ENCODE data around the gene CD300LF. TPM values are rescaled to one million over a fixed set of nuclear protein-coding genes. Genes with fewer than 3 reads are reported as not detected.

CD300LF gene
- total and polyA plus RNA-seq, 2 experiments from 2014 or later, result not detected

DNA sequence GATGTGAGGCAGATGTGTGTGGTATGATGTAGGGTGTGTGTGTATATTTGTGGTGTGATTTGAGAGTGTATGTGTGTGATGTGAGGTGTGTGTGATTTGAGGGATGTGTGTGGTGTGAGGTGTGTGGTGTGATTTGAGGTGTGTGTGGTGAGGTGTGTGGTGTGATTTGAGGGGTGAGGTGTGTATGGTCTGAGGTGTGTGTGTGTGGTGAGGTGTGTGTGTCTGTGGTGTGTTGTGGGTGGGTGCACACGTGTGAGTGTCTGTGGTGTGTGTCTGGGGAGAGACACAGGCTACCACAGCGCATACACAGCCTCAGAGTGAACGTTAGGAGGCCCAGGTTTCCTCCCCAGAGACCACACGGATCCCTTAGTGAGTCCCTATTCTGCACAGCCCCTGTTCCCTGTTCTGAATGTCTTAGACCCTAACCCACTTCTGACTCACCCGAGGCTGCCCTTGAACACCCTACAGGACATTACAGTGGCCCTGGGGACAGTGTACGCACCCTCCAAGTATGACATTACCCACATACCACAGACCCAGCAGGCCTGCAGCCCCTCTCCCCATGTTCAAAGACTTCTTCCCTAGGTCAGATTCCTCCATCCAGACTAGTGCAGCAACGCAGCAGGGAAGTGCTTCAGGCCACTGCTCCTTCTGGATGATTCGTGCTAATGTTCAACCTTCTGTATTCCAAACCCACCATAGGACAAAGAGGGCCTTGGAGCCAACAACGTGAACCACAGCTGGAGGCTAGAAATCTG is 20.8 kb upstream of the CD300LF start:
- H3K9me3 ChIP-seq (ENCODE audit: low read depth), result no peaks in the 10 kb centered on the region
- H3K36me3 ChIP-seq, result no peaks in the 10 kb centered on the region
- H3K27ac ChIP-seq, result no peak overlapping the region
- H3K4me3 ChIP-seq, result no peak overlapping the region
- TF ChIP-seq, protein P1, sequence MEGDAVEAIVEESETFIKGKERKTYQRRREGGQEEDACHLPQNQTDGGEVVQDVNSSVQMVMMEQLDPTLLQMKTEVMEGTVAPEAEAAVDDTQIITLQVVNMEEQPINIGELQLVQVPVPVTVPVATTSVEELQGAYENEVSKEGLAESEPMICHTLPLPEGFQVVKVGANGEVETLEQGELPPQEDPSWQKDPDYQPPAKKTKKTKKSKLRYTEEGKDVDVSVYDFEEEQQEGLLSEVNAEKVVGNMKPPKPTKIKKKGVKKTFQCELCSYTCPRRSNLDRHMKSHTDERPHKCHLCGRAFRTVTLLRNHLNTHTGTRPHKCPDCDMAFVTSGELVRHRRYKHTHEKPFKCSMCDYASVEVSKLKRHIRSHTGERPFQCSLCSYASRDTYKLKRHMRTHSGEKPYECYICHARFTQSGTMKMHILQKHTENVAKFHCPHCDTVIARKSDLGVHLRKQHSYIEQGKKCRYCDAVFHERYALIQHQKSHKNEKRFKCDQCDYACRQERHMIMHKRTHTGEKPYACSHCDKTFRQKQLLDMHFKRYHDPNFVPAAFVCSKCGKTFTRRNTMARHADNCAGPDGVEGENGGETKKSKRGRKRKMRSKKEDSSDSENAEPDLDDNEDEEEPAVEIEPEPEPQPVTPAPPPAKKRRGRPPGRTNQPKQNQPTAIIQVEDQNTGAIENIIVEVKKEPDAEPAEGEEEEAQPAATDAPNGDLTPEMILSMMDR (IDR thresholded peaks at IDR 0.05; ENCODE audit: low read depth, low read length), result no peak
- DNase-seq (ENCODE audit: low read depth in 1 of 2, low spot score in 1 of 2), result no peak
- no peaks in the 10 kb centered on the region for H3K4me1 ChIP-seq (ENCODE audit: low read depth)
- H3K27me3 ChIP-seq, result peaks cover 46% of the 10 kb centered on the region

DNA sequence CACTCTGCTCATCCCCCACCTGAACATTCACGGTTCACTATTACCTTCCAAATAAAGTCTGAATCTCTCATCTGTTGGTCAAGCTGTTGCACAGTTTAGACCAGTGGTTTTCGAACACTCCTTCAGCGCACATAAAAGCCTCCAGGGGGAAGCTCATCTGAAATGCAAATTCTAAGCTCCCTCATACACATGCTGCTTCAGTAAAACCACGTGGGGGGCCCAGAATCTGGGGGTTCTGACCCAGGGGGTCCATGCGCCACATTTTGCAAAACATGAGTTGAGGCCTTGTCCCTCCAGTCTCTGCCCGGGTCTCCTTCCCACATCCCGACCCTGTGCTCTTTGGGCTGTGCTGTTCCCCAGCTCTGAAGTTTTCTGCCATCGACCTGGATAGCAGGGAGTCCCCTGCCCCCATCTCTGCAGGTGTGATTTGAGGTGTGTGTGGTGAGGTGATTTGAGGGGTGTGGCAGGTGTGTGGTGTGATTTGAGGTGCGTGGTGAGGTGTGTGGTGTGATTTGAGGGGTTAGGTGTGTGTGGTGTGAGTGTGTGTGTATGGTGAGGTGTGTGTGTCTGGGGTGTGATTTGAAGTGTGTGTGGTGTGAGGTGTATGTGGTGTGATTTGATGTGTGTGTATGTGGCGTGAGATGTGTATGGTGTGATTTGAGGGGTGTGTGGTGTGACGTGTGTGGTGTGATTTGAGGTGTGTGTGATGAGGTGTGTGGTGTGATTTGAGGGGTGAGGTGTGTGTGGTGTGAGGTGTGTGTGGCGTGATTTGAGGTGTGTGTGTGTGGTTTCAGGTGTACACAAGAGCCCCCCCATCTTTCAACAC is 19.5 kb upstream of the CD300LF start:
- TF ChIP-seq, protein P1 (IDR thresholded peaks at IDR 0.05; ENCODE audit: low read depth, low read length), result no peak
- H3K4me1 ChIP-seq (ENCODE audit: low read depth), result no peaks in the 10 kb centered on the region
- peaks cover 33% of the 10 kb centered on the region for H3K27me3 ChIP-seq
- no peaks in the 10 kb centered on the region for H3K36me3 ChIP-seq
- no peak for DNase-seq (ENCODE audit: low read depth in 1 of 2, low spot score in 1 of 2)
- H3K27ac ChIP-seq, result no peak overlapping the region
- H3K4me3 ChIP-seq, result no peak overlapping the region
- no peaks in the 10 kb centered on the region for H3K9me3 ChIP-seq (ENCODE audit: low read depth)

DNA sequence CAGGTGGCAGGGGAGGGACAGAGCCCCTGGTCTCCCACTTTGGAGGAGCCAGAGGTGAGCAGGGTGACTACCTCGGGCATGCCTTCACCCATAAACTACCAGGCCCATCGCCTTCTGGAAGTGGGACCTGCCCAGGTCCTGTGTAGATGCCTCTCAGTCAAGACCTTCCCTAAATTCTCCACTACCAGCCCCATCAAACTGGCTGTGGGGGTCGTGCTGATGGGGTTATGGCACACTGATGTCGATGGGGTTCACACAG is 18.6 kb upstream of the CD300LF start:
- Histone ChIP-seq H3K27me3 (peaks cover 23% of the 10 kb centered on the region), H3K4me3 (no peak overlapping the region), H3K36me3 (no peaks in the 10 kb centered on the region), H3K9me3 (ENCODE audit: low read depth) (no peaks in the 10 kb centered on the region), H3K27ac (no peak overlapping the region), H3K4me1 (ENCODE audit: low read depth) (no peaks in the 10 kb centered on the region)
- TF ChIP-seq, protein P1 (IDR thresholded peaks at IDR 0.05; ENCODE audit: low read depth, low read length), result no peak
- DNase-seq (ENCODE audit: low read depth in 1 of 2, low spot score in 1 of 2), result no peak

DNA sequence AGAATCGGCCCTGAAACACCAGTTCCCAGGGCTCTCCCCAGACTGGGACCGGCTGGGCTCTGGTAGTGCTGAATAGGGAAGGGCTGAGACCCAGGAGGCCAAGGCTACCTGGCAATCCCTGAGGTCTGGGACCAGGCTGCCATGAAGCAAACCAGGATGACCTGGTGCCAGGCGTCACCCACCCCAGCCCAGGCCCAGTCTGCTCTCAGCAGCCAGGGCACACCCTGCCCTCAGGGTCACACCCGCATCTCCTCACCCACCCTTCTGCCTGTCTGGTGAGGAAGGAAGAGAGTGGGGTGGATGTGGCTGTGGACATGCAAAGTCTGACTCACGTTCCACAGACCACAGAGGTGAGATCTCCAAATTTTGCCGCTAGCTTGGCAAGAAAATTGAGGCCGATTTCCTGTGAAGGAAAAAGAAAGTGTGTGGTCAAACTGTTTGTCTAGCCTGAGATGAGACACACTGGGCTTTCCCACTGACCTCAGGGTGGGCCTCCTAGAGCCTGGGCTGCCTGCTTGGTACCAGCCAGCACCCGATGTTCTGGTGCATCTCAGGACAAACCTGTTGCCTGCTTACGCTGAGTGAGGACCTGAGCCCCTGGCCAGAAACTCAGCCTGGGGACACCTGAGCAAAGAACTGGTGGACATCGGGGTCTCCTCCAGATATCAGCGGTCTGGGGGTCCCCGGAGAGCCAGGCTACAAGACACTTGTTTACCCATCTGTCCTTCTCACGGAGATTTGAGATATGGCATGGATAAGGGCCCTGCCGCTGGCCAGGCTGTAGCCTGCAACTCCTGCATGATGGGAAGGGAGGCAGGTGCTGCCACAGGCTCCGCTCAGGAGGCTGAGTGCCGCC is 18.0 kb upstream of the CD300LF start:
- no peak overlapping the region for H3K27ac ChIP-seq
- H3K4me1 ChIP-seq (ENCODE audit: low read depth), result no peaks in the 10 kb centered on the region
- H3K36me3 ChIP-seq, result no peaks in the 10 kb centered on the region
- H3K9me3 ChIP-seq (ENCODE audit: low read depth), result no peaks in the 10 kb centered on the region
- H3K27me3 ChIP-seq, result peaks cover 18% of the 10 kb centered on the region
- no peak for DNase-seq (ENCODE audit: low read depth in 1 of 2, low spot score in 1 of 2)
- TF ChIP-seq, protein P1 (IDR thresholded peaks at IDR 0.05; ENCODE audit: low read depth, low read length), result no peak
- H3K4me3 ChIP-seq, result no peak overlapping the region

DNA sequence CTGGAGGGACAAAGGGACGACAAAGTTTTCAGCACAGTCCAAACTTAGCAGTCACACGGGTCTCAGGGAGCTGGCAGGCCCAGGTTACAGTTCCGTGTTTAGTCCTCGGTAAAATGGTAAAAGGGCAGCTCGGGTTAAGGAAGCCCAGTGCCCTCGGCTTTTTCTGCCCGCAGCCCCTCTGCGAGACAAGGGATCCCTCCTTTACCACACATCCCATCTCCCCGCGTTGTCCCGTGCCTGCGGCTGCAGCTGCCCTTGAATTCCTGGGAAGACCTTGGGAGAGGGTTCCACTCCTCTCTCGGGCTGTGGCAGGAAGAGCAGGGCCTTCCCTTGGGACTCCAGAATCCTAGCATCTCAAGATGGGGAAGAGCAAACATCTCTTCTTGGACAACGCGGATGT is 17.1 kb upstream of the CD300LF start:
- Histone ChIP-seq H3K4me3 (no peak overlapping the region), H3K27ac (no peak overlapping the region), H3K9me3 (ENCODE audit: low read depth) (no peaks in the 10 kb centered on the region), H3K36me3 (no peaks in the 10 kb centered on the region), H3K27me3 (peaks cover 11% of the 10 kb centered on the region), H3K4me1 (ENCODE audit: low read depth) (no peaks in the 10 kb centered on the region)
- DNase-seq (ENCODE audit: low read depth in 1 of 2, low spot score in 1 of 2), result no peak
- TF ChIP-seq, protein P1 (IDR thresholded peaks at IDR 0.05; ENCODE audit: low read depth, low read length), result no peak
